Measurements from ENCODE around the gene ZG16B. TPM values are rescaled to one million over a fixed set of nuclear protein-coding genes. Genes with fewer than 3 reads are reported as not detected.
A peak's percentile ranks its signal among the peaks of the same experiment; 100 is the strongest.

ZG16B gene
- total RNA-seq, 1 experiment from 2014 or later: not detected

GRCh38 chr16:2874032-2874911, 44.2 kb downstream of the ZG16B start:
- in situ Hi-C loops (cut with HindIII; ENCODE audit: low pct_unique_long_range_greater_than_20kb, low sequenced_read_pairs): no loop called here
- no peak for DNase-seq (ENCODE audit: low read depth, low spot score)

DNA sequence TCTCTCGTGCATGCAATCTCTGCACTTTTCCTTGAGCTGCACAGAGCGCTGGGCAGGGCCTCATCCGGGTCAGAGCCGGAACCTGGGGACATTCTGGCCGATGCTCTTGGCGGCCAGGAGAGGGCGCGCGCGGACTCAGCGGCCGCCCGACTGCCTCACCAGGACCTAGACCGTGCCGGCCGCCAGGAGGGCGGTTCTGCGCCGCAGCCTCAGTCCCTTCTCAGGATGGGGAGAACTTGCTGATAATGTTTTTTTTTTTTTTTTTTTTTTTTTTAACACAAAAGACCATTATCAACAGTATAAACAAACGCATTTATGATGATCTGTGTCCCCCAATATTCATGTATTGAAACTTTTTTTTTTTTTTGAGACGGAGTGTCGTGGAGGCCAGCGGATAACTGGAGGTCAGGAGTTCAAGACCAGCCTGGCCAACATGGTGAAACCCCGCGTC, 44.8 kb downstream of the ZG16B start:
- in situ Hi-C loops (cut with HindIII; ENCODE audit: low pct_unique_long_range_greater_than_20kb, low sequenced_read_pairs): no loop called here
- DNase-seq (ENCODE audit: low read depth, low spot score): peak; percentile 77

DNA sequence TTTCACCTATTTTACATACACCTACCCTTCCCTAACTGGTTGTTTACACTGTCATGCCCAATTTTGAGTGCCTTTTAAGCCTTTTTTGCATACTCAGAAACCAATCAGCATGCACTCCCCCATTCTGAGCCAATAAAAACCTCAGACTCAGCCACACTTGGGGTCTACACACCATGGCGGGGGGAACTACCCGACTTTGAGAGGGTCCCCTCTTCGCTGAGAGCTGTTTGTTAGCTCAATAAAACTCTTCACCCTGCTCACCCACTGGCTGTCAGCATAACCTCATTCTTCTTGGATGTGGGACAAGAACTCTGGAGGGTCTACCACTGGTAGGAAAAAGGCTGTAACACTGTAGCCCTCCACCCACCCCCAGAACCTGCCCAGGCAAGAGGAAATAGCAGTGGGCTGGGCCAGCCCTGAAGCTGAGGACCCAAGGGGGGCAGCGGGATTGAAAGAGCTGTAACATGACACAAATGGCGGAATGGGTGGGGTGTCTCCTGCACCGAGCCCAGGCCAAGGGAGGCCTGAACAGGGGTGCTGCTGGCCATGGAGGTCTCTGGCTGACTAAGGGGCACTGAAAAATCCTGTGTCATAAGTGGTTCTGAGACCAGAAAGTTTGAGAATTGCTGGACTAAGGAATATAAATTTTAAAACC, 49.9 kb downstream of the ZG16B start:
- DNase-seq (ENCODE audit: low read depth, low spot score): no peak
- in situ Hi-C loops (cut with HindIII; ENCODE audit: low pct_unique_long_range_greater_than_20kb, low sequenced_read_pairs): no loop called here

Small RNAs within 50 kb of the gene (small RNA-seq; reads per million reads assigned to genes)
- gene SNORA3C: 0 to 0.08 reads per million in 2 experiments

Other genes with a start within 250 kb of the ZG16B start
- gene KCTD5, start 147.8 kb upstream of the ZG16B start, total RNA-seq (2014; rRNA removed; shearing (Covaris generic)): 21.5 and 23.4 TPM in 2 replicates
- 0.13 and 0.24 TPM in 2 replicates for gene PRSS27, start 110.1 kb upstream of the ZG16B start, total RNA-seq (2014; rRNA removed; shearing (Covaris generic))
- 21.4 and 34.0 TPM in 2 replicates for gene SRRM2, start 77.7 kb upstream of the ZG16B start, total RNA-seq (2014; rRNA removed; shearing (Covaris generic))
- gene ELOB, start 53.0 kb upstream of the ZG16B start, total RNA-seq (2014; rRNA removed; shearing (Covaris generic)): 113 and 114 TPM in 2 replicates
- gene PRSS33, start 42.7 kb upstream of the ZG16B start, total RNA-seq (2014; rRNA removed; shearing (Covaris generic)): 0.24 and 1.0 TPM in 2 replicates
- gene PRSS41, start 31.8 kb upstream of the ZG16B start, total RNA-seq (2014; rRNA removed; shearing (Covaris generic)): not detected in 2 replicates
- not detected in 2 replicates for gene PRSS21, start 13.1 kb upstream of the ZG16B start, total RNA-seq (2014; rRNA removed; shearing (Covaris generic))
- gene PRSS22, start 27.9 kb downstream of the ZG16B start, total RNA-seq (2014; rRNA removed; shearing (Covaris generic)): not detected in 2 replicates
- gene FLYWCH2, start 52.9 kb downstream of the ZG16B start, total RNA-seq (2014; rRNA removed; shearing (Covaris generic)): 30.3 and 31.8 TPM in 2 replicates
- gene FLYWCH1, start 81.6 kb downstream of the ZG16B start, total RNA-seq (2014; rRNA removed; shearing (Covaris generic)): 19.3 and 25.8 TPM in 2 replicates
- gene KREMEN2, start 134.0 kb downstream of the ZG16B start, total RNA-seq (2014; rRNA removed; shearing (Covaris generic)): 3.7 and 4.5 TPM in 2 replicates
- 24.5 and 30.3 TPM in 2 replicates for gene PAQR4, start 139.0 kb downstream of the ZG16B start, total RNA-seq (2014; rRNA removed; shearing (Covaris generic))
- 12.5 and 13.8 TPM in 2 replicates for gene PKMYT1, start 150.1 kb downstream of the ZG16B start, total RNA-seq (2014; rRNA removed; shearing (Covaris generic))
- gene CLDN9, start 182.6 kb downstream of the ZG16B start, total RNA-seq (2014; rRNA removed; shearing (Covaris generic)): not detected in 2 replicates
- gene CLDN6, start 187.9 kb downstream of the ZG16B start, total RNA-seq (2014; rRNA removed; shearing (Covaris generic)): not detected in 2 replicates
- gene TNFRSF12A, start 190.1 kb downstream of the ZG16B start, total RNA-seq (2014; rRNA removed; shearing (Covaris generic)): 34.3 and 41.2 TPM in 2 replicates
- gene HCFC1R1, start 193.6 kb downstream of the ZG16B start, total RNA-seq (2014; rRNA removed; shearing (Covaris generic)): 11.0 and 12.3 TPM in 2 replicates
- gene THOC6, start 193.7 kb downstream of the ZG16B start, total RNA-seq (2014; rRNA removed; shearing (Covaris generic)): 15.4 and 24.3 TPM in 2 replicates
- 0.24 and 0.29 TPM in 2 replicates for gene BICDL2, start 206.6 kb downstream of the ZG16B start, total RNA-seq (2014; rRNA removed; shearing (Covaris generic))
- gene MMP25, start 216.3 kb downstream of the ZG16B start, total RNA-seq (2014; rRNA removed; shearing (Covaris generic)): 0.03 TPM in 1 of 2 replicates, not detected in the other
- not detected in 2 replicates for gene IL32, start 235.3 kb downstream of the ZG16B start, total RNA-seq (2014; rRNA removed; shearing (Covaris generic))